IMR-90 (cell line): ENCODE results near the gene CCSER1. TPM values are rescaled to one million over a fixed set of nuclear protein-coding genes. Genes with fewer than 3 reads are reported as not detected.

Source experiments
- ATAC-seq: fragments of 200-7000 bp; cut with Tn5 transposase; 2 replicates; pipeline ENCODE4 v1.9.1; 2020; ENCODE audit warnings: low read depth, mild to moderate bottlenecking, moderate library complexity
- BruUV-seq: library from RNA; stranded (reverse); fragments of 400-500 nt; replicated peaks from 2 replicates; lab custom pipeline; 2021; lab: Mats Ljungman, UMichigan
- CTCF ChIA-PET: fragments of 300-600 bp; formaldehyde crosslinking; extraction: SDS; loops from one replicate; lab custom pipeline; 2021; ENCODE audit warnings: antibody characterized with exemption; lab: Yijun Ruan, JAX
- POLR2A ChIA-PET: fragments of 300-600 bp; sonication (Branson Sonifier 250); formaldehyde crosslinking; loops from one replicate; lab custom pipeline; 2022; ENCODE audit warnings: antibody characterized with exemption; ENCODE audit not compliant: unreplicated experiment; lab: Charles Lee
- DNase-seq: peaks from one replicate; pipeline ENCODE4 v3.0.0; 2013
- H2AFZ ChIP-seq: replicated peaks from 2 replicates; pipeline ENCODE3; 2013; ENCODE audit warnings: low read length, mild to moderate bottlenecking; ENCODE audit not compliant: poor library complexity
- H2AK5ac ChIP-seq: 2 replicates; pipeline ENCODE4 v1.6.1; 2013; ENCODE audit warnings: low read depth, low read length, inconsistent platforms
- H2AK9ac ChIP-seq: replicated peaks from 2 replicates; pipeline ENCODE3; 2013; ENCODE audit warnings: mild to moderate bottlenecking, low read depth, low read length, moderate library complexity; ENCODE audit not compliant: poor library complexity
- H2BK120ac ChIP-seq: 2 replicates; pipeline ENCODE4 v1.6.1; 2013; ENCODE audit warnings: low read depth, low read length, inconsistent platforms
- H2BK15ac ChIP-seq: 3 replicates; pipeline ENCODE4 v1.6.1; 2013; ENCODE audit warnings: low read depth, low read length, inconsistent platforms
- H2BK20ac ChIP-seq: 2 replicates; pipeline ENCODE4 v1.6.1; 2013; ENCODE audit warnings: low read depth, mild to moderate bottlenecking, inconsistent platforms, low read length, moderate library complexity
- H2BK5ac ChIP-seq: 2 replicates; pipeline ENCODE4 v1.6.1; 2013; ENCODE audit warnings: mild to moderate bottlenecking, low read depth, low read length, inconsistent platforms; ENCODE audit not compliant: poor library complexity, severe bottlenecking
- H3K14ac ChIP-seq: replicated peaks from 2 replicates; pipeline ENCODE4 v1.6.1; 2013; ENCODE audit warnings: low read depth, low read length, inconsistent platforms
- H3K18ac ChIP-seq: 2 replicates; pipeline ENCODE4 v1.6.1; 2013; ENCODE audit warnings: low read depth, low read length, control low read depth
- H3K23ac ChIP-seq: 2 replicates; pipeline ENCODE4 v1.6.1; 2013; ENCODE audit warnings: low read depth, low read length, inconsistent platforms
- H3K27ac ChIP-seq: 2 replicates; pipeline ENCODE4 v1.5.1; 2013; ENCODE audit warnings: mild to moderate bottlenecking, control low read depth, low read length; ENCODE audit not compliant: insufficient read depth
- H3K27me3 ChIP-seq: 2 replicates; pipeline ENCODE4 v1.6.1; 2013; ENCODE audit warnings: low read length; ENCODE audit not compliant: control insufficient read depth, insufficient read depth
- H3K36me3 ChIP-seq: 2 replicates; pipeline ENCODE4 v1.6.1; 2013; ENCODE audit warnings: low read length, mixed read lengths; ENCODE audit not compliant: control insufficient read depth, insufficient read depth
- H3K4ac ChIP-seq: 2 replicates; pipeline ENCODE4 v1.6.1; 2013; ENCODE audit warnings: low read depth, low read length, inconsistent platforms
- H3K4me1 ChIP-seq: 2 replicates; pipeline ENCODE4 v1.6.1; 2013; ENCODE audit warnings: low read length, mixed read lengths; ENCODE audit not compliant: control insufficient read depth, insufficient read depth
- H3K4me2 ChIP-seq: 2 replicates; pipeline ENCODE4 v1.6.1; 2013; ENCODE audit warnings: low read depth, mild to moderate bottlenecking, control low read depth, low read length, moderate library complexity
- H3K4me3 ChIP-seq: 2 replicates; pipeline ENCODE4 v1.5.1; 2013; ENCODE audit warnings: low read depth, mild to moderate bottlenecking, control low read depth, low read length, moderate library complexity; ENCODE audit not compliant: insufficient read depth
- H3K56ac ChIP-seq: 2 replicates; pipeline ENCODE4 v1.6.1; 2013; ENCODE audit warnings: low read length, inconsistent platforms; ENCODE audit not compliant: insufficient read depth; ENCODE audit errors: extremely low read depth
- H3K79me1 ChIP-seq, 2 experiments: 2 replicates each; pipeline ENCODE4 v1.6.1; 2013; ENCODE audit warnings: low read length in 2 of 2, inconsistent platforms in 1 of 2, low read depth in 1 of 2
- H3K9ac ChIP-seq: 2 replicates; pipeline ENCODE4 v1.6.1; 2013; ENCODE audit warnings: low read depth, low read length, control low read depth
- H3K9me1 ChIP-seq: 2 replicates; pipeline ENCODE4 v1.6.1; 2013; ENCODE audit warnings: low read length, inconsistent platforms; ENCODE audit not compliant: insufficient read depth
- H3K9me3 ChIP-seq: 2 replicates; pipeline ENCODE4 v1.6.1; 2013; ENCODE audit warnings: low read length; ENCODE audit not compliant: control insufficient read depth, insufficient read depth
- H4K20me1 ChIP-seq: 2 replicates; pipeline ENCODE4 v1.6.1; 2013; ENCODE audit warnings: low read length, inconsistent platforms; ENCODE audit not compliant: insufficient read depth
- H4K5ac ChIP-seq: 2 replicates; pipeline ENCODE4 v1.6.1; 2013; ENCODE audit warnings: mild to moderate bottlenecking, low read depth, low read length, control low read depth
- H4K8ac ChIP-seq, 2 experiments: 2 replicates each; pipeline ENCODE4 v1.6.1; 2013; ENCODE audit warnings: low read depth in 2 of 2, low read length in 2 of 2, control low read depth in 1 of 2, inconsistent platforms in 1 of 2
- H4K91ac ChIP-seq: 2 replicates; pipeline ENCODE4 v1.6.1; 2013; ENCODE audit warnings: low read depth, low read length, inconsistent platforms; ENCODE audit not compliant: insufficient read depth
- CEBPB ChIP-seq: IDR thresholded peaks from 2 replicates; pipeline ENCODE4 v1.6.1; 2012; ENCODE audit warnings: low read depth, low read length, improper control_type of control experiment
- MXI1 ChIP-seq: IDR thresholded peaks from 2 replicates; pipeline ENCODE4 v1.6.1; 2012; ENCODE audit warnings: low read depth, mild to moderate bottlenecking, low read length, moderate library complexity, borderline replicate concordance
- dilution Hi-C: fragments of 300-500 bp; cut with HindIII; formaldehyde crosslinking; loops from one replicate; pipeline ENCODE4 v1.14.3; 2018; ENCODE audit warnings: low sequenced_read_pairs; ENCODE audit not compliant: unreplicated experiment
- in situ Hi-C: fragments of 300-500 bp; cut with MboI; formaldehyde crosslinking; loops from 3 replicates; pipeline ENCODE4 v1.14.3; 2019; ENCODE audit warnings: low sequenced_read_pairs, inconsistent platforms, mixed read lengths
- intact Hi-C: fragments of 100-400 bp; cut with micrococcal nuclease; formaldehyde crosslinking; loops from 2 replicates; pipeline ENCODE4 v1.10.0; 2022
- polyA plus RNA-seq, 3 experiments: library from polyadenylated mRNA; depleted of rRNA; stranded (reverse); fragments of >200 nt; gene quantifications; 2 replicates each; pipeline ENCODE4 v1.2.3, GENCODE V29; 2012; ENCODE audit warnings: low replicate concordance in 1 of 3
- total RNA-seq: library from RNA; depleted of rRNA; stranded (reverse); fragments of >200 nt; gene quantifications from 2 replicates; pipeline ENCODE4 v1.2.3, GENCODE V29; 2012

CCSER1 gene
- total and polyA plus RNA-seq, 2 of the 4 experiments (the other 2 are of a cell fraction) = not detected

DNA sequence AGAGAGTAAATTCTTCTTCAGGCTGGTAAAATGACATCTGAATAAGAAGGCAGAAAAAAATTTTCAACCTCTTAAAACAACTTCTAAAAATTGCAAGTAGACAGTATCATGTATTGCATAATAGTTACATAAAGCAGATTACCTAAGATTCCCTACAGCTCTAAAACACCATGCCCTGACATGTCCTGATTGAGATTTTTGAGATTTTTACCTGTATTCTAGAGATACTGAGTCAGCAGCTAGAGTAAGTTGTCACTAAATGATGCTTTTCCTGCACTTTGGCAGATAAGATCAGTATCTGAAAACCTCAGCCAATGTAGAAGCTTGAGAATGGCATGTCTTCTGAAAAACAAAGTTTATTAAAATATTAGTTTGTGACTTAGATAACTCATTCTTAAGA is 713.6 kb downstream of the CCSER1 start:
- no TSS peak for BruUV-seq
- Histone ChIP-seq H3K23ac (no peak overlapping the region), H3K36me3 (no peaks in the 10 kb centered on the region), H4K20me1 (no peaks in the 10 kb centered on the region), H3K4ac (no peak overlapping the region), H2AFZ (no peak overlapping the region), H4K91ac (no peak overlapping the region), H2BK120ac (no peak overlapping the region), H2AK9ac (no peak overlapping the region), H3K9ac (no peak overlapping the region), H2BK15ac (no peak overlapping the region), H3K9me1 (no peaks in the 10 kb centered on the region), H3K27ac (no peak overlapping the region), H3K56ac (no peak overlapping the region), H2BK20ac (no peak overlapping the region), H3K27me3 (no peaks in the 10 kb centered on the region), H2BK5ac (no peak overlapping the region), H3K4me2 (no peak overlapping the region), H2AK5ac (no peak overlapping the region), H3K9me3 (no peaks in the 10 kb centered on the region; the same call in 1 of the 2 replicates), H3K4me3 (no peak overlapping the region), H4K8ac (no peak overlapping the region), H3K4me1 (no peaks in the 10 kb centered on the region), H4K5ac (no peak overlapping the region), H3K14ac (no peak overlapping the region), H3K18ac (no peak overlapping the region), H3K79me1 (no peaks in the 10 kb centered on the region)
- DNase-seq = no peak
- CTCF ChIA-PET = no interaction called here
- ATAC-seq = no peak
- in situ Hi-C loops = no loop called here
- POLR2A ChIA-PET = no interaction called here
- intact Hi-C loops = no loop called here
- dilution Hi-C loops = no loop called here
- peak; percentile 49 for TF ChIP-seq CEBPB
- no peak for TF ChIP-seq MXI1
